Spleen (tissue), 7 donors: Measurements from ENCODE around the gene PTGES.

Experiments
- CTCF ChIP-seq, 11 experiments: fragments of 200-600 bp in 7 of 11; fragments of 450-650 bp in 4 of 11; sonication (generic) in 4 of 11; IDR thresholded peaks in 8 of 11; conservative IDR thresholded peaks in 3 of 11; 1 replicate in 7 of 11; 2 replicates in 4 of 11; pipeline versions ENCODE4 v1.4.0 to v1.8.0; 2016 to 2021; ENCODE audit warnings: antibody characterized with exemption in 11 of 11, inconsistent platforms in 4 of 11, mild to moderate bottlenecking in 1 of 11
- POLR2A ChIP-seq, 3 donors: fragments of 450-650 bp; IDR thresholded peaks; one replicate each; pipeline ENCODE4 v1.5.1; 2017; ENCODE audit warnings: antibody characterized with exemption in 3 of 3, mild to moderate bottlenecking in 1 of 3
- POLR2AphosphoS5 ChIP-seq, 3 donors: sonication (generic); formaldehyde crosslinking; IDR thresholded peaks; one replicate each; pipeline ENCODE4 v1.5.1; 2017; ENCODE audit warnings: antibody characterized with exemption in 3 of 3
- donor health status: DM: no; HTN: no; CAD: no; lungs with moderate emphysema.
- donor health status: DM: no; HTN: no; CAD: no.
- donor health status: DM: no; HTN: no; CAD: no.

- TF ChIP-seq CTCF (IDR thresholded peaks at IDR 0.05 in 8 of 11, conservative IDR thresholded peaks at IDR 0.05 in 3 of 11) (no peak), POLR2AphosphoS5 (IDR thresholded peaks at IDR 0.05) (no peak), POLR2A (IDR thresholded peaks at IDR 0.05) (no peak)
Observed at GRCh38 chr9:129776566-129776937, 23.7 kb upstream of the PTGES start.
